ENCODE measurements around the gene GRB10.
"Not testable (repeated sequence)": the region's sequence is repeated elsewhere in the genome, so short reads cannot be mapped to it uniquely, and the experiment has no call there.

GRB10 gene

GRCh38 chr7:50596484-50596883 lies 186.2 kb downstream of the GRB10 start:
- no peak for DNase-seq

- DNase-seq = peak; percentile 11
Measured at GRCh38 chr7:50595491-50596102, 187.1 kb downstream of the GRB10 start.

DNA sequence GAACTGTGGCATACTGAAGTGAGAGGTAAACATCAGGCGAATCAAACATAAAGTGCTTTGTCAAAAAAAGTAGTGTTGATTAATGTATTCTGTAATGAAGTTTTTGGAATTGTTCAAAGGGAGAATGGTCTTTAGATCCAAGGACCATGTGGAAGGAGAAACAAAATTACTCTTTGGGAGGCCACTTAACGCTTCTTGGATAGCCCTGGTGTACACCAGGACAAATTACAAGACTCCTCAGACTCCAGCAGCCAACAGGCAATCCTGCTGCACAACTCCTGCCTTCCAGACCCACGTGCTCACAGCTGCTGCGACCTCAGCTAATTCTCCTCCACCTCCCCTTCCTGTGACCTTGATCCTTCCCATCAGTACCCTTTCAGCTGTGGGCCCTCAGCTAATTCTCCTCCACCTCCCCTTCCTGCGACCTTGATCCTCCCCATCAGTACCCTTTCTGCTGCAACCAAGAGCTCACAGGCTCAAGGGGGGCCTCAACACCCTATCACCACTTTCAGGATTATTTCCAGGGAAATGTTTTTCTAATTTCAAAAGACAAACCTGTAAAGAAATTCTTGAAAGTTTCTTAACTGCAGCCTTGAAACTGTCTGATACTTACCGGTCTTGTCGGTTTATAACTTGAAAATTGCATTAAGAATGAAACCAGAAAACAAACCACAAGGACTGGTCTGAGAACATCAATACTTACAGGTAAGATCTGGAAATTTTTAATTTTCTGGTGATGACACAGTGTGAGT lies 187.8 kb downstream of the GRB10 start:
- DNase-seq = no peak

- no peak for DNase-seq
Measured at GRCh38 chr7:50594136-50594535, 188.6 kb downstream of the GRB10 start.

- DNase-seq = no peak
Measured at GRCh38 chr7:50592940-50593339, 189.8 kb downstream of the GRB10 start.

DNA sequence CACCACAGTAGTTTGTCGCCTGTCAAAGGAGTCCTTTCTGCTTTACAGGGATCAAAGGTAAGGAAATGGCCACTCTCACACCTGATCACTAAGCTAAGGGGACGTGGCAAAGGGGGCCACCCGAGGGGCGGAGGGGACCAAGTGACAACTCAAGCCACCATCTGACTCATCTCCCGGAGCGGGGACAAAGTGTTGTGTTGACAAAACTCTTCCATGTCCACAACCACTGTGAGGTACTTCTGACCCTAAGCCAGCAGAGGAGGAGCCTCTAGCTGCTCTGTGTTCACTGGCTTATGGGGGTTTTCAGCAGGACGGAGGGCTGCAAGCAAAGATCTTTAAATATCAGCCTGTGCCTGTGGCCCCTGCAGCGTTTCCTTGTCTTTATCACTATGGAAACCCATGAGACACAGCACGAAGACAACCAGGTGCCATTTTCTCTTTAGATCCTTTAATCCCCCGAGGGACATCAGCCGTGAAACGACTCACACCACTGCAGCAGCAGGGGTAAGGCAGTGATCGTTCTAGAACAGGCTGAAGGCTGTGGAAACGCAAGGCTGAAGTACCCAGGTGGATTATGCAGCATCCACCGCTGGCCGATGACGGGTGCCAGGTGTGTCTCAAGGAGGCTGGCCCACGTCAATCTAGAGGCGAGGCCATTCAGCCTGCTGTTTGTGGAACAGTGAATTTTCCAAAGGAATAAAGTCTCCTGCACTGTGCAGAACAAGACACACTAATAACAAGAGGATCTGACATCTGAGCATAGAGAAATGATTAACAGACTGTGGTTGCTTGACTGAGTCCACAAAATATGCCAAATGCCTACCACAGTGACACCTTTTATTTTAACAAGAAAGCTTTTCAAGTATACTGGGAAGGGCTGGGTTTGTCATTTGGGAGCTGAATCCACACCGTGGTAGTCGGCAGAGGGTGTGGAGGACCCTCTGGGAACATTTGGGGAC lies 190.9 kb downstream of the GRB10 start:
- no peak for DNase-seq

DNA sequence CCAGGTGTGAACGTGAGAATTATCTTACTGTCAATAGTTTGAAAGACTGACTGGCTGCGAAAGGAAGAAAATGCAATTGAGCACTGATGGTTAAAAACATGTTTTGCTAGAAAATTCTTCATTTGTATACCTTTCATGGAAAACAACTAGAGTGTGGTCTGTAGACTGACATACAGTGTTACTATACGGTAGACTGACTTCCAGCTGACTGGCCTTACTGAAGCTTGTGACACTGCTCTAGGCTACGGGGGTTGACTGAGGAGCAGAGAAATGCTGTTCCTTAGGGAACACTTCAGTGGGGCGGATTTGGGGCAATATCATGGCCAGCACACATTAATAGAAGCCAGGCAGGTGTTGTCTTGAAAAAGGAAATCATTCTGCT lies 191.6 kb downstream of the GRB10 start:
- DNase-seq = no peak

- DNase-seq = no peak
Measured at GRCh38 chr7:50590535-50590934, 192.2 kb downstream of the GRB10 start.

- no peak for DNase-seq
Measured at GRCh38 chr7:50589364-50589763, 193.3 kb downstream of the GRB10 start.

DNA sequence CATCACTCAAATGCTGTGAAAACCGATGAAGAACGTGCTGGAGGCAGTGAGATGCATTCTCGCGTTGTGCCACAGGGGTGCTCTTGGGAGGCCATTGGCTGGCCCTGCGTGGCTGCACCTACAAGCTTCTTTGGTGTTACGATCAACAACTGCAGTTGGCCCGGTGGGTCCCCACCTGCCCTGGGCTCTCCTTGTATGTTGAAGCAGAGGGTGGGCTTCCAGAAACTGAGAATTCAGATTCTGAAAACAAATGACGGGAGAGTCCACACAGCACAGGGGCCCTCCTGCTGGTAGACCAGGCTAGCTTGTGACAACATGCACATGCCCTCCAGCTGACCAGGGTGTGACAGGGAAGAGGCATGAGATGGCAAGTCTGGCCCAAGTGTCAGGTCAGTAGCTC lies 193.8 kb downstream of the GRB10 start:
- no peak for DNase-seq

GRCh38 chr7:50587737-50588136 lies 195.0 kb downstream of the GRB10 start:
- DNase-seq = no peak

DNA sequence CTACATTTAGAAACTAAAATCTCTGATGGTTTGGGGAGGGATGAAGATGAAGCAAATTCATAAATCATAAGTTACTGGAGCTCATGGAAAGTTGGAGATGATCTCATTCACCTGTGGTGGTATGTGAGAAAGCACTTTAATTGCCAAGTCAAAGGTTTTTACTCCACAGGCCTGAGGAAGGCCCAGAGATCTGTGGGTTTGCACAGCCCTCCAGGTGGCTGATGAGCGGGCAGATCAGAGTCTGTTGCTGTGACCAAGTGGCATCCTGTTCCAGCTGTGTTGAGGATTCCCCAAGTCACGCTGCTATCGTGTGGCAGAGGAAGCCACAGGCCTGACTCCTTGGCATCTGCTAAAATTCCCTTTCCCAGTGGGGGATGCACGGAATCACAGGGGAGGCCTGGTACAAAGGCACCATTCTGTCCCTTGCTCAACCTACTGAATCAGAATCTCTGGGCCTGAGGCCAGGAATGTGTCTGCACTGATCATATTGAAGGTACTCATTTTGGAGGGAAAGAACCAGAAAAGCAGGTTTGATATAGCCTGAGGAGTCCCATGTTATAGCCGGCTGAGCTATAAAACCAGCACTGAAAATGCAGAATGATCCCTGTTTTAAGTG lies 197.8 kb downstream of the GRB10 start:
- no peak for DNase-seq

DNA sequence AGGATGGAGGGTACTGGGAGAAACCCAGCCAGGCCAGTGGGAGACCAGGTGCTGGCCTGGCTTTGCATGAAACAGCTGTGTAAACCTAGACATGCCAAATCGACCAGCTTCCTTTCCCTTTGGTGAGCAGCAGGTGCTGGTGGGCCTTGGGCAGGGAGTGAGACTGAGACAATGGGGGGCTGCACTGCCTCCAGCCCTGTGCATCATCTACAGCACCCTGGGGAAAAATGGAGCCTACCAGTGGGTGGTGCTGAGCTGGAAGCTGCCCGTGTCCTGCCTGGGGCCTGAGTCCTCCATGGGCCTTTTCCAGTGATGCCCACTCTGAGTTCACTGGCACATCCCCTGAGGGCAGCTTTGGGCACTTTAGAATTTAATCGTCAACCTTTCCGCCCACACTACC lies 198.3 kb downstream of the GRB10 start:
- DNase-seq = no peak

DNA sequence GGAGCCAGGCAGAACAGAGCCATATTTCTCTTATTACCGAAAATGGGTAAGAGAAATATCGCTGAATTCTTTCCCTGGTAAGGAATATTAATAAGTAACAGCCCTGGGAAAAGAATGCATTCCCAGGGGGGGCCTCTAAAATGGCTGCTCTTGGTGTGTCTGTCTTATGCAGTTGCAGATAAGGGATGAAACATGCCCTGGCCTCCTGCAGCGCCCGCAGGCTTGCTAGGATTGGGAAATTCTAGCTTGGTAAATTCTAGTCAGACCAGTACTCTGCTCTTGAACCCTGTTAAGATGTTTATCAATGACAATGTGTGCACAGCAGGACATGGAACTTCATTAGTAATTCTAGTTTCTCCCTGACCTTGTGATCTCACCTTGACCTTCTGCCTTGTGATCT lies 199.4 kb downstream of the GRB10 start:
- not testable (repeated sequence) for DNase-seq

- not testable (repeated sequence) for DNase-seq
Measured at GRCh38 chr7:50582271-50582670, 200.4 kb downstream of the GRB10 start.

DNA sequence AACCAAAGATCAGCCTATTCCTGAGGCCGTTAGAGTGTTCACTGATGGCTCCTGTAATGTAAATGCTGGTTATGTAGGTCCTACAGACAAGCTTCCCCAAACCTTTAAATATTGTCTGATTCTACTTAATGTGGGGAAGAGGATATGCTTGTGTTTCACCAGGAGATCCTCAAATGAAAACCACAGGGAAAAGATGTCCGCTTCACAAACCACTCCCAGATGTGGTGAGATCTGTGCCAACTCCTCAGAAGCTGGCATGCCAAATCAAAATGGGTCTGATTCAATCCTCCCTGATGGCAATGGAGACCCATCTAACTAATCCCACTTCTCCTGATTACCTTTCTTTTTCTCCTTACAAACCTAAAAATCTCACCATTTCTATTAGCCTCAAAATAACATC lies 202.0 kb downstream of the GRB10 start:
- not testable (repeated sequence) for DNase-seq

DNA sequence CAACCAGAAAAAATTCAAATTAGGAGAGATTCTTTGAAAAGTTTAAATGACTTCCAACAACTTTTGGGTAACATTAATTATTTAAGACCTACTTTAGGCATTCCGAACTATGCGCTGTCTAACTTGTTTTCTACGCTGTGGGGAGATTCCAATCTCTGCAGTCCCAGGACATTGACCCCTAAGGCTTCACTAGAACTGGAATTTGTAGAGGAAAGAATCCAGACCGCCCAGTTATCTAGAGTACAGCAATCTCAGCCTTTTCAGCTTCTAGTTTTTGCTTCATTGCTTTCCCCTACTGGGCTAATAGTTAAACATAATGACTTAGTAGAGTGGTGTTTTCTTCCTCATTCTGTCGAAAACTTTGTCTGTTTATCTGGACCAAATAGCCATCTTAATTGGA lies 202.6 kb downstream of the GRB10 start:
- DNase-seq = no peak

DNA sequence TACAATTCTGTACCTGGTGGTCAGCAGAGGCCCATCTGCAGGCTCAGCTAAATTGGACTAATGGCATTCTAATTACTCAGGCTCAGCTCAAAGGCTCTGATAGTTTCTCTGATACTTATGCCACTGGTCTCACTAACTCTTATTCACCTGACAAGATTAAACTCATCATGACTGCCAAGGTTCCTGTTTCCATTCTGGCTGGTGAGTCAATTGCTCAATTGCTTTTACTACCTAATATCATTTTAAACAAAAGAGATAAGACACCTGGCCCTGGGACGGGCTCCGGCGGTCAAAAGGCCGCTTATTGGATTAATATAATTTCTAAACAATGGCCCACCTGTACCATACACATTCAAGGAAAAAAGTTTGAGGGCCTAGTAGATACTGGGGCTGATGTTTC lies 204.6 kb downstream of the GRB10 start:
- not testable (repeated sequence) for DNase-seq

GRCh38 chr7:50577569-50577968 lies 205.1 kb downstream of the GRB10 start:
- no peak for DNase-seq

DNA sequence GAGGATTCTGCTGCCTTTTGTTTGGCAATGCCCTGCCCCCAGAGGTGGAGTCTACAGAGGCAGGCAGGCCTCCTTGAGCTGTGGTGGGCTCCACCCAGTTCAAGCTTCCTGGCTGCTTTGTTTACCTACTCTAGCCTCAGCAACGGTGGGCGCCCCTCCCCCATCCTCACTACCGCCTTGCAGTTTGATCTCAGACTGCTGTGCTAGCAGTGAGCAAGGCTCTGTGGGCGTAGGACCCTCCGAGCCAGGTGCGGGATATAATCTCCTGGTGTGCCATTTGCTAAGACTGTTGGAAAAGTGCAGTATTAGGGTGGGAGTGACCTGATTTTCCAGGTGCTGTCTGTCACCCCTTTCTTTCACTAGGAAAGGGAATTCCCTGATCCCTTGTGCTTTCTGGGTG lies 206.3 kb downstream of the GRB10 start:
- DNase-seq = not testable (repeated sequence)

DNA sequence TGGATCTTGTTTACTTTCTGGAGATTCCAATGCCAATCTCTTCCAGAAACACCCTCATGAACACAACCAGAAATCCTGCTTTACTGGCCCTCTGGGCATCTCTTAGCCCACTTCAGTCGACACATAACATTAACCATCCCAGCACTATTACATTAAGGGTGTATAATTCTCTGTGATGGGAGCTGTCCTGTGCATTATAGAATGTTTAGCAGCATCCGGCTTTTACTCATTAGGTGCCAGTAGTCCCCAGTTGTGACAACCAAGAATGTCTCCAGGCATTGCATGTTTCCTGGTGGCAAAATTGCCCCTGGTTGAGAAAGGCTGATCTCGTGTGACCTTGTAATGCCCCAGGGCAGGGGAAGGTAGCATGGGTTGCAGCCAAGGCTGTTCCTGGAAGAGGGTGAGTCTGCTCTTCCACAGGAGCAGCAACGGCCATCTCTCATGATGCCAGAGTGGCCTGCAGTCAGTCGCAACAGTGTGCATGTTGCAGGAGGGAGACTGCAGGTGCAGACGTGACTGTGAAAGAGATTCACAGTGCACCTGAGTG lies 214.9 kb downstream of the GRB10 start:
- no peak for DNase-seq

DNA sequence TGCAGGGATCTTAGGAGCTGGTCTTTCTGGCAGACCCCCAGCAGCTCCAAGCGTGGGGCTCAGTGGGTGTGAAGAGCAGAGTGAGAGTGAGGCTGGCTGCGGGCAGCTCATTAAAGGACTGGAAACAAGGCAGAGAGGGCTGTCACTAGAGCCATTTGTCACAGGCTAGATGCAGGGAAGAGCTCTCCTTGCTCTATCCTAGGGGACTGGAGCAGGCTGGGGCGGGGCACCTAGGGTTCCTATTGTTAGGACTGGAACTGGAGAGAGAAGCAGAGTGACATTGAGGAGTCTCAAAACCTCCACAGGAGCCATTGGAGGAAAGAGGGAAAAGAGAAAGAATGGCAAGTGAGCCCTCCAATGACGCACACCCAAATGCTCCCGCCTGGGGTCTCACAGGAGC lies 216.7 kb downstream of the GRB10 start:
- DNase-seq = no peak

GRCh38 chr7:50565559-50565916 lies 217.2 kb downstream of the GRB10 start:
- no peak for DNase-seq
